Measurements from ENCODE around the gene MAGI1. TPM values are rescaled to one million over a fixed set of nuclear protein-coding genes. Genes with fewer than 3 reads are reported as not detected.

The MAGI1 gene
- total and polyA plus RNA-seq, 7 experiments from 2014 or later = 0.39 TPM; not detected in 6

- Histone ChIP-seq H3K36me3 (ENCODE audit: control insufficient read depth in 2 of 3, insufficient read depth in 3 of 3, low read length in 3 of 3) (no peaks in the 10 kb centered on the region), H3K4me1 (ENCODE audit: control insufficient read depth in 2 of 2, insufficient read depth in 2 of 2, low read length in 2 of 2) (no peaks in the 10 kb centered on the region), H3K27ac (ENCODE audit: low read depth, low read length) (no peak overlapping the region), H3K9me3 (ENCODE audit: control insufficient read depth in 2 of 3, low read length in 3 of 3) (no peaks in the 10 kb centered on the region), H3K27me3 (ENCODE audit: control insufficient read depth in 2 of 2, insufficient read depth in 2 of 2, low read length in 2 of 2) (no peaks in the 10 kb centered on the region), H3K4me3 (ENCODE audit: low read length) (no peak overlapping the region)
- ATAC-seq (no peak), DNase-seq (no peak)
- H3K4me3 Mint-ChIP-seq = no peak overlapping the region
- ChIA-PET POLR2A (no interaction called here), CTCF (interaction anchor here (0.7 kb wide), 1 partner anchor 13 kb away, joined by 4 read pairs; no protein-coding TSS in a partner anchor)
- no peaks in the 10 kb centered on the region for H3K4me1 Mint-ChIP-seq
- intact Hi-C loops (cut with micrococcal nuclease) = no loop called here
- peaks cover 0 to 7% (median 0%) of the 10 kb centered on the region in 5 donors for H3K27me3 Mint-ChIP-seq
- H3K27ac Mint-ChIP-seq = no peak overlapping the region
- H3K9me3 Mint-ChIP-seq = peaks cover 0 to 12% (median 5%) of the 10 kb centered on the region in 11 donors
- peaks cover 0 to 3% (median 0%) of the 10 kb centered on the region in 5 donors for H3K36me3 Mint-ChIP-seq
Observed at GRCh38 chr3:65907232-65908130, 131.2 kb downstream of the MAGI1 start.

DNA sequence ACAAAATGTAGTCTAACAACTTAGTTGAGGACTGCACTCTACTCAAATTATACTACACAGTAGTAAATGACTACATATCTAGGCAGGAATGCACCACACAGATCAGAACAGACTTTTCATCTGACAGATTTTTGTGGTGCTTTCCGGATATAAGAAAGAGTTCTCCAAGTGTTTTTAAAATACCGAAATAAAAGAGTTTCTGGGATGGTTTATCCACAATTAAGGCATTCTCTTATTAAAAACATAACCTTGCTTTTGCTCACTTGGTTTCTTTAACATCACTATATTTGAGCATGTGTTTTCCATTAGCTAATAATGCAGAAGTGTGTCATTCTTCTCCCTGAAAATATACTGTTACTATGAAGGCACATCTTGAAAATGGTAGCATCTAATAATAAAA, 132.9 kb downstream of the MAGI1 start:
- intact Hi-C loops (cut with micrococcal nuclease) = no loop called here

DNA sequence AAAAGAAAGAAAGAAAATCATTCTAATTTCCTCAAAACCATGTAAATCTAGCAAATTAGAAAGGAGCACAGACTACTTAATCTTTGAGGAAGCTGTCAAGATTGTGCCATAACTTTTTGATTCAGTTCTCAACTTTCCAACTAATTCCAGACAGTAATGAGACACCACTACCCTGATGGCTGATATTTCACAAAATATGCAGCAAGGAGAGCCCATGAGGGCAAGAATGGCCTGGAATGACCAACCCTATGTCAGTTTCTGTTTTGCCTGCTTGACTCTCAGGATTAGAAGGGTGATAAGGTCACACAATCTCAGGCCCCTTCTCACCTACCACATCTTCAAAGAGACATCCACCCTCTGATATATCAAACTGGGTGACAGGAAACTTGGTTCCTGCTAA, 134.7 kb downstream of the MAGI1 start:
- Mint-ChIP-seq H3K9me3 (peaks cover 0 to 8% (median 3%) of the 10 kb centered on the region in 11 donors), H3K4me1 (no peaks in the 10 kb centered on the region), H3K27me3 (peaks cover 0 to 7% (median 0%) of the 10 kb centered on the region in 5 donors), H3K36me3 (peaks cover 0 to 3% (median 0%) of the 10 kb centered on the region in 5 donors), H3K27ac (no peak overlapping the region), H3K4me3 (no peak overlapping the region)
- Histone ChIP-seq H3K4me3 (ENCODE audit: low read length) (no peak overlapping the region), H3K4me1 (ENCODE audit: control insufficient read depth in 2 of 2, insufficient read depth in 2 of 2, low read length in 2 of 2) (no peaks in the 10 kb centered on the region), H3K27me3 (ENCODE audit: control insufficient read depth in 2 of 2, insufficient read depth in 2 of 2, low read length in 2 of 2) (no peaks in the 10 kb centered on the region), H3K27ac (ENCODE audit: low read depth, low read length) (no peak overlapping the region), H3K36me3 (ENCODE audit: control insufficient read depth in 2 of 3, insufficient read depth in 3 of 3, low read length in 3 of 3) (no peaks in the 10 kb centered on the region), H3K9me3 (ENCODE audit: control insufficient read depth in 2 of 3, low read length in 3 of 3) (no peaks in the 10 kb centered on the region)
- ChIA-PET POLR2A (no interaction called here), CTCF (no interaction called here)
- ATAC-seq = no peak
- no peak for DNase-seq
- intact Hi-C loops (cut with micrococcal nuclease) = no loop called here

More for the DNA sequence above, 132.9 kb downstream of the MAGI1 start:
- Histone ChIP-seq H3K27me3 (ENCODE audit: control insufficient read depth in 2 of 2, insufficient read depth in 2 of 2, low read length in 2 of 2) (no peaks in the 10 kb centered on the region), H3K4me3 (ENCODE audit: low read length) (no peak overlapping the region), H3K9me3 (ENCODE audit: control insufficient read depth in 2 of 3, low read length in 3 of 3) (no peaks in the 10 kb centered on the region), H3K27ac (ENCODE audit: low read depth, low read length) (no peak overlapping the region), H3K36me3 (ENCODE audit: control insufficient read depth in 2 of 3, insufficient read depth in 3 of 3, low read length in 3 of 3) (no peaks in the 10 kb centered on the region), H3K4me1 (ENCODE audit: control insufficient read depth in 2 of 2, insufficient read depth in 2 of 2, low read length in 2 of 2) (no peaks in the 10 kb centered on the region)
- peaks cover 0 to 3% (median 0%) of the 10 kb centered on the region in 5 donors for H3K36me3 Mint-ChIP-seq
- ATAC-seq (no peak), DNase-seq (no peak)
- H3K27ac Mint-ChIP-seq = no peak overlapping the region
- POLR2A ChIA-PET = no interaction called here
- CTCF ChIA-PET = no interaction called here
- no peaks in the 10 kb centered on the region for H3K4me1 Mint-ChIP-seq
- peaks cover 0 to 8% (median 4%) of the 10 kb centered on the region in 11 donors for H3K9me3 Mint-ChIP-seq
- peaks cover 0 to 7% (median 0%) of the 10 kb centered on the region in 5 donors for H3K27me3 Mint-ChIP-seq
- H3K4me3 Mint-ChIP-seq = no peak overlapping the region

- no peaks in the 10 kb centered on the region for H3K27me3 ChIP-seq (ENCODE audit: control insufficient read depth in 2 of 2, insufficient read depth in 2 of 2, low read length in 2 of 2)
- Mint-ChIP-seq H3K4me1 (no peaks in the 10 kb centered on the region), H3K4me3 (no peak overlapping the region), H3K36me3 (no peaks in the 10 kb centered on the region), H3K9me3 (peaks cover 0 to 8% (median 0%) of the 10 kb centered on the region in 11 donors), H3K27ac (no peak overlapping the region), H3K27me3 (peaks cover 0 to 7% (median 0%) of the 10 kb centered on the region in 5 donors)
- ATAC-seq (no peak), DNase-seq (no peak)
- H3K36me3 ChIP-seq (ENCODE audit: control insufficient read depth in 2 of 3, insufficient read depth in 3 of 3, low read length in 3 of 3) = no peaks in the 10 kb centered on the region
- no peak overlapping the region for H3K4me3 ChIP-seq (ENCODE audit: low read length)
- no peaks in the 10 kb centered on the region for H3K4me1 ChIP-seq (ENCODE audit: control insufficient read depth in 2 of 2, insufficient read depth in 2 of 2, low read length in 2 of 2)
- ChIA-PET CTCF (no interaction called here), POLR2A (no interaction called here)
- intact Hi-C loops (cut with micrococcal nuclease) = no loop called here
- no peak overlapping the region for H3K27ac ChIP-seq (ENCODE audit: low read depth, low read length)
- H3K9me3 ChIP-seq (ENCODE audit: control insufficient read depth in 2 of 3, low read length in 3 of 3) = no peaks in the 10 kb centered on the region
Observed at GRCh38 chr3:65902304-65902793, 136.4 kb downstream of the MAGI1 start.

DNA sequence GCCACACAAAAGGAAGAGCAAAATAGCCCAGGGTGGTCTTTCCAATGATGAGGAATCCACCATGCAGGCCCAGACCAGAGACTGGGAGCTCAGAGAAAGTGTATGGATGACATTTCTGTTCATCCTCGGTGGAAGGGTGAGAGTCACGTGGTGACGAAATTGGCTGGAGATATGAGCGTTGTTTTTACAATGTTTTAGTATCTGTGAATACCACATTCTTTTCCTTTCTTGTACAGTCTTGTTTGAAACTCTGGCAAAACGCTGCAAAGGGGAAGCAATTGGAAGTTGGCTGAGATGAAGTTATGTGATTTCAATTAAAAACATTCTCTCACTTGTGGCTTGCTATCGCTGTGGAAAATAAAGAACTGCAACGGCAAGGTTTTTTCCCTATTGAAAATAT, 137.5 kb downstream of the MAGI1 start:
- no peak overlapping the region for H3K4me3 Mint-ChIP-seq
- no peak for DNase-seq
- H3K9me3 Mint-ChIP-seq = peaks cover 0 to 8% (median 0%) of the 10 kb centered on the region in 11 donors
- POLR2A ChIA-PET = no interaction called here
- no peaks in the 10 kb centered on the region for H3K36me3 Mint-ChIP-seq
- no peak overlapping the region for H3K27ac Mint-ChIP-seq
- Histone ChIP-seq H3K4me1 (ENCODE audit: control insufficient read depth in 2 of 2, insufficient read depth in 2 of 2, low read length in 2 of 2) (no peaks in the 10 kb centered on the region), H3K9me3 (ENCODE audit: control insufficient read depth in 2 of 3, low read length in 3 of 3) (no peaks in the 10 kb centered on the region), H3K4me3 (ENCODE audit: low read length) (no peak overlapping the region), H3K36me3 (ENCODE audit: control insufficient read depth in 2 of 3, insufficient read depth in 3 of 3, low read length in 3 of 3) (no peaks in the 10 kb centered on the region), H3K27me3 (ENCODE audit: control insufficient read depth in 2 of 2, insufficient read depth in 2 of 2, low read length in 2 of 2) (no peaks in the 10 kb centered on the region), H3K27ac (ENCODE audit: low read depth, low read length) (no peak overlapping the region)
- no peak for ATAC-seq
- no peaks in the 10 kb centered on the region for H3K4me1 Mint-ChIP-seq
- CTCF ChIA-PET = no interaction called here
- peaks cover 0 to 6% (median 0%) of the 10 kb centered on the region in 5 donors for H3K27me3 Mint-ChIP-seq
- intact Hi-C loops (cut with micrococcal nuclease) = no loop called here

DNA sequence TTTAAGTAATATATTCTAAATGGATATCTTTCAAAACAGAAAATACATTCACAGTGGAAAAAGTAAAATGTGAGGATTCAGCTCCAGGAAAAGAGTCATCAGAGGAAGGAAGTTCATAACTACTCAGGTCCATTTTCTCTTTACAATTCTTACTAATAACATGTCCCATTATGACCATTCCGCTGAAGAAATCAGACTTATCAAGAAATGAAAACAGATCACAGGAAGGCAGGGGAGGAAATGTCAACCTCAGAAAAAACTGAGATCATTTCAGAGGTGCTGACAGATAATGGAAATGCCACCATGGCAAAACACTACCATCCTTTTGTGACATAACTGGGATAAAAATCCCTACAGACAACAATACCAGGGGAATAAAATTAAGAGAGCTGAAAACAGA, 139.5 kb downstream of the MAGI1 start:
- no peaks in the 10 kb centered on the region for H3K27me3 ChIP-seq (ENCODE audit: control insufficient read depth in 2 of 2, insufficient read depth in 2 of 2, low read length in 2 of 2)
- Mint-ChIP-seq H3K27ac (no peak overlapping the region), H3K27me3 (peaks cover 0 to 3% (median 0%) of the 10 kb centered on the region in 5 donors), H3K4me3 (no peak overlapping the region), H3K36me3 (no peaks in the 10 kb centered on the region), H3K9me3 (peaks cover 0 to 4% (median 0%) of the 10 kb centered on the region in 11 donors), H3K4me1 (no peaks in the 10 kb centered on the region)
- DNase-seq = no peak
- H3K4me1 ChIP-seq (ENCODE audit: control insufficient read depth in 2 of 2, insufficient read depth in 2 of 2, low read length in 2 of 2) = no peaks in the 10 kb centered on the region
- H3K9me3 ChIP-seq (ENCODE audit: control insufficient read depth in 2 of 3, low read length in 3 of 3) = no peaks in the 10 kb centered on the region
- intact Hi-C loops (cut with micrococcal nuclease) = no loop called here
- ATAC-seq = no peak
- CTCF ChIA-PET = no interaction called here
- H3K36me3 ChIP-seq (ENCODE audit: control insufficient read depth in 2 of 3, insufficient read depth in 3 of 3, low read length in 3 of 3) = no peaks in the 10 kb centered on the region
- no peak overlapping the region for H3K4me3 ChIP-seq (ENCODE audit: low read length)
- no peak overlapping the region for H3K27ac ChIP-seq (ENCODE audit: low read depth, low read length)
- POLR2A ChIA-PET = no interaction called here

DNA sequence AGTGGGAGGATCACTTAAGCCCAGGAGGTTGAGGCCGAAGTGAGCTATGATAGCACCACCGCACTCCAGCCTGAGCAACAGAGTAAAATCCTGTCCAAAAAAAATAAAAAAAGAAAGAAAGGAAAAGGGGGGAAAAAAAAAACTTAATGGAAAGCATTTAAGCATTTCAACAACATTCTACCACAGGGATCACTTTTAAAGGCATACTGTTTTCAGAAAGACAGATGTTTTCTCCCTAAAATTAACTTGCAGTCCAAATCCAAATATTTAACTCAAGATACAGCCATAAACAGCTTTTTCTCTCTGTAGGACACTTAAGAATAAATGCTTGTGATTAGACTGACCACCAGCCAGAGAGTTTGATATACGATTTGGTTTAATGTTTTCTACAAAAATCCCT, 141.0 kb downstream of the MAGI1 start:
- Histone ChIP-seq H3K4me1 (ENCODE audit: control insufficient read depth in 2 of 2, insufficient read depth in 2 of 2, low read length in 2 of 2) (no peaks in the 10 kb centered on the region), H3K4me3 (ENCODE audit: low read length) (no peak overlapping the region), H3K27ac (ENCODE audit: low read depth, low read length) (no peak overlapping the region), H3K36me3 (ENCODE audit: control insufficient read depth in 2 of 3, insufficient read depth in 3 of 3, low read length in 3 of 3) (no peaks in the 10 kb centered on the region), H3K27me3 (ENCODE audit: control insufficient read depth in 2 of 2, insufficient read depth in 2 of 2, low read length in 2 of 2) (no peaks in the 10 kb centered on the region), H3K9me3 (ENCODE audit: control insufficient read depth in 2 of 3, low read length in 3 of 3) (no peaks in the 10 kb centered on the region)
- ChIA-PET CTCF (no interaction called here), POLR2A (no interaction called here)
- intact Hi-C loops (cut with micrococcal nuclease) = no loop called here
- no peak for ATAC-seq
- Mint-ChIP-seq H3K36me3 (no peaks in the 10 kb centered on the region), H3K9me3 (peaks cover 0 to 4% (median 0%) of the 10 kb centered on the region in 11 donors), H3K4me3 (no peak overlapping the region), H3K4me1 (no peaks in the 10 kb centered on the region), H3K27ac (no peak overlapping the region), H3K27me3 (peaks cover 0 to 8% (median 0%) of the 10 kb centered on the region in 5 donors)
- no peak for DNase-seq

Data from naive thymus-derived CD4-positive, alpha-beta T cell (primary cell).